ENCODE data around the gene EBF3. TPM values are rescaled to one million over a fixed set of nuclear protein-coding genes. Genes with fewer than 3 reads are reported as not detected.

Gene EBF3
- total RNA-seq, 1 experiment from 2014 or later: 0.22 TPM

- no peak overlapping the region for H2AFZ ChIP-seq (ENCODE audit: low read length)
- H4K20me1 ChIP-seq (ENCODE audit: control insufficient read depth, insufficient read depth, insufficient read length): no peaks in the 10 kb centered on the region
- no peak for DNase-seq
- no peak overlapping the region for H3K4ac ChIP-seq (ENCODE audit: low read depth, low read length)
- WGBS (ENCODE audit: extremely low coverage, insufficient read length, low lambda C conversion rate): no CpG with 5 or more reads among the region's 6 CpGs
- 0 out of 4 replicates have a peak, but pooled peaks cover 0 to 2% of the 10 kb centered on the region in 2 experiments for H3K4me1 Mint-ChIP-seq
- H3K9me3 ChIP-seq (ENCODE audit: control insufficient read depth, low read depth, low read length): no peaks in the 10 kb centered on the region
- no peaks in the 10 kb centered on the region for H3K79me1 ChIP-seq (ENCODE audit: insufficient read depth, low read depth, low read length, poor library complexity, severe bottlenecking)
- no peak overlapping the region for H2BK20ac ChIP-seq (ENCODE audit: low read depth, low read length, poor library complexity, severe bottlenecking)
- no peaks in the 10 kb centered on the region for H3K4me1 ChIP-seq (ENCODE audit: insufficient read depth, low read length)
- no peak overlapping the region for H2AK5ac ChIP-seq (ENCODE audit: insufficient read length, low read length)
- no peaks in the 10 kb centered on the region for H3K27me3 ChIP-seq (ENCODE audit: insufficient read depth, low read length)
- H2BK5ac ChIP-seq (ENCODE audit: insufficient read length, low read length): no peak overlapping the region
- H3K27ac Mint-ChIP-seq: no peak overlapping the region; a peak in 1 of 7 replicates
- H3K79me2 ChIP-seq (ENCODE audit: insufficient read depth, low read length): no peaks in the 10 kb centered on the region
- TF ChIP-seq CTCF (conservative IDR thresholded peaks at IDR 0.05): no peak
- no peak overlapping the region for H3K14ac ChIP-seq (ENCODE audit: insufficient read depth, low read length)
- no peak overlapping the region for H3K27ac ChIP-seq (ENCODE audit: insufficient read length, low read depth, low read length)
- no peak overlapping the region for H4K5ac ChIP-seq (ENCODE audit: insufficient read length, low read depth, low read length)
- H3K9ac ChIP-seq (ENCODE audit: extremely low read depth, insufficient read length, low read length): no peak overlapping the region
- no peak overlapping the region for H3K18ac ChIP-seq (ENCODE audit: insufficient read length, low read depth, low read length)
- H2BK12ac ChIP-seq (ENCODE audit: insufficient read length, low read depth, low read length): no peak overlapping the region
- H3K4me2 ChIP-seq (ENCODE audit: insufficient read depth, insufficient read length, low read length): no peak overlapping the region
- no peak overlapping the region for H2BK15ac ChIP-seq (ENCODE audit: low read depth, low read length)
- no peak overlapping the region for H3K23ac ChIP-seq (ENCODE audit: insufficient read length, low read depth, low read length)
- no peaks in the 10 kb centered on the region for H3K23me2 ChIP-seq (ENCODE audit: insufficient read length, low read depth, low read length, poor library complexity, severe bottlenecking)
- H2BK120ac ChIP-seq (ENCODE audit: low read depth, low read length, poor library complexity, severe bottlenecking): no peak overlapping the region
- H3T11ph ChIP-seq (ENCODE audit: low read length): no peak overlapping the region
- H3K27me3 Mint-ChIP-seq (ENCODE audit: low read depth): no peaks in the 10 kb centered on the region
- no peak overlapping the region for H4K8ac ChIP-seq (replicated peaks; ENCODE audit: insufficient read length, low read depth, low read length)
- no peak overlapping the region for H3K56ac ChIP-seq (ENCODE audit: insufficient read length, low read depth, low read length)
- no peak overlapping the region for H4K91ac ChIP-seq (ENCODE audit: insufficient read length, low read depth, low read length)
- H3K4me3 Mint-ChIP-seq: no peak overlapping the region
- no peaks in the 10 kb centered on the region for H3K36me3 Mint-ChIP-seq (ENCODE audit: insufficient read depth in 1 of 3, low read depth in 3 of 3)
- peaks cover 0 to 3% of the 10 kb centered on the region in 2 experiments; a peak in 1 of 5 replicates for H3K9me3 Mint-ChIP-seq
These were observed 170.6 kb downstream of the EBF3 start for GRCh38 chr10:129793479-129793878.
